ENCODE results near the gene BBC3.

BBC3 gene

DNA sequence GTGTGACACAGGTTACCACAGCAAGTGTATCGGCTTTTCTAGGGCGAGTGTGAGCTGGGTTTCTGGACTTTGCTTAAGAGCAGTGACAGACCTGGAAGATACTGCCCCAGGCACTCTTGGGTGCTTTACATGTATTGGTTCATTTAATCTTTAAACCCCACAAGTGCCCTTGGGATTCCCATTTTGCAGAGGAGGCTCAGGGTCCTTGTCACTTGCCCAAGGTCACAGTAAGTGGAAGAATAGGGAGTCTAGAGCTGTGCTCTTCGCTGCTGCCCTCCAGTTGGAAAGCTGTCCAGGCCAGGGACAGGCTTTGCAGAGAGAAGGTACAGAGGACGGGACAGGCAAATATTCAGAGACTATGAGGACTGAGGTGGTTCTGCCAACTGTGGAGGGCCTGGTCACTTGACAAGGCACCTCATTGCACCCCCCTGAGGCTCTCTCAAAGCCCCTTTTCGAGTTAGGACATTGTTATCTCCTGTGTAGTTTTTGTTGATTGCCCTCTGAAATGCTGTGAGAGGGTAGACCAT is 42.4 kb downstream of the BBC3 start:
- TF ChIP-seq POLR2AphosphoS5 (IDR thresholded peaks at IDR 0.05; ENCODE audit: low read depth, low read length) (no peak), SIN3A (IDR thresholded peaks at IDR 0.05; ENCODE audit: borderline replicate concordance, insufficient read depth, low read length) (no peak)
- TF ChIP-seq, protein P1, sequence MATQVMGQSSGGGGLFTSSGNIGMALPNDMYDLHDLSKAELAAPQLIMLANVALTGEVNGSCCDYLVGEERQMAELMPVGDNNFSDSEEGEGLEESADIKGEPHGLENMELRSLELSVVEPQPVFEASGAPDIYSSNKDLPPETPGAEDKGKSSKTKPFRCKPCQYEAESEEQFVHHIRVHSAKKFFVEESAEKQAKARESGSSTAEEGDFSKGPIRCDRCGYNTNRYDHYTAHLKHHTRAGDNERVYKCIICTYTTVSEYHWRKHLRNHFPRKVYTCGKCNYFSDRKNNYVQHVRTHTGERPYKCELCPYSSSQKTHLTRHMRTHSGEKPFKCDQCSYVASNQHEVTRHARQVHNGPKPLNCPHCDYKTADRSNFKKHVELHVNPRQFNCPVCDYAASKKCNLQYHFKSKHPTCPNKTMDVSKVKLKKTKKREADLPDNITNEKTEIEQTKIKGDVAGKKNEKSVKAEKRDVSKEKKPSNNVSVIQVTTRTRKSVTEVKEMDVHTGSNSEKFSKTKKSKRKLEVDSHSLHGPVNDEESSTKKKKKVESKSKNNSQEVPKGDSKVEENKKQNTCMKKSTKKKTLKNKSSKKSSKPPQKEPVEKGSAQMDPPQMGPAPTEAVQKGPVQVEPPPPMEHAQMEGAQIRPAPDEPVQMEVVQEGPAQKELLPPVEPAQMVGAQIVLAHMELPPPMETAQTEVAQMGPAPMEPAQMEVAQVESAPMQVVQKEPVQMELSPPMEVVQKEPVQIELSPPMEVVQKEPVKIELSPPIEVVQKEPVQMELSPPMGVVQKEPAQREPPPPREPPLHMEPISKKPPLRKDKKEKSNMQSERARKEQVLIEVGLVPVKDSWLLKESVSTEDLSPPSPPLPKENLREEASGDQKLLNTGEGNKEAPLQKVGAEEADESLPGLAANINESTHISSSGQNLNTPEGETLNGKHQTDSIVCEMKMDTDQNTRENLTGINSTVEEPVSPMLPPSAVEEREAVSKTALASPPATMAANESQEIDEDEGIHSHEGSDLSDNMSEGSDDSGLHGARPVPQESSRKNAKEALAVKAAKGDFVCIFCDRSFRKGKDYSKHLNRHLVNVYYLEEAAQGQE (IDR thresholded peaks at IDR 0.05; ENCODE audit: insufficient read depth in 1 of 2, low read depth in 2 of 2, low read length in 2 of 2), result no peak

DNA sequence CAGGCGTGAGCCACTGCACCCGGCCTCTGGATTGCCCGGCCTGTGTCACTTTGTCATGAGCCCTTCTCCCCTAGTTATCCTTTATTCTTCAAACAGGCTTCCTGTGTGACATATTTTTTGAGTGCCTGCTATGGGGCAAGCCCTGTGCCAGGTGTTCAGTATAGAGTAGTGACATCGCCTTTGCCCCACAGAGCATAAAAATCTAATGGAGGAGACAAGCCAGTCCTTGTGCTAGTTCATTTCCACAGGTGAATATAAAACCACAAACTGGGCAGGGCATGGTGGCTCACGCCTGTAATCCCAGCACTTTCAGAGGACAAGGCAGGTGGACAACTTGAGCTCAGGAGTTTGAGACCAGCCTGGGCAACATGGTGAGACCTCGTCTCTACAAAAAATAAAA is 43.2 kb downstream of the BBC3 start:
- no peak for TF ChIP-seq POLR2AphosphoS5 (IDR thresholded peaks at IDR 0.05; ENCODE audit: low read depth, low read length)
- no peak for TF ChIP-seq TAF1 (IDR thresholded peaks at IDR 0.05; ENCODE audit: borderline replicate concordance, insufficient read depth, low read length)
- TF ChIP-seq FOXP2 (optimal IDR thresholded peaks at IDR 0.05; ENCODE audit: borderline replicate concordance, extremely low read depth, extremely low read length, insufficient read depth), result no peak
- no peak for TF ChIP-seq SIN3A (IDR thresholded peaks at IDR 0.05; ENCODE audit: borderline replicate concordance, insufficient read depth, low read length)
- TF ChIP-seq, protein P1 (IDR thresholded peaks at IDR 0.05; ENCODE audit: insufficient read depth in 1 of 2, low read depth in 2 of 2, low read length in 2 of 2), result no peak

DNA sequence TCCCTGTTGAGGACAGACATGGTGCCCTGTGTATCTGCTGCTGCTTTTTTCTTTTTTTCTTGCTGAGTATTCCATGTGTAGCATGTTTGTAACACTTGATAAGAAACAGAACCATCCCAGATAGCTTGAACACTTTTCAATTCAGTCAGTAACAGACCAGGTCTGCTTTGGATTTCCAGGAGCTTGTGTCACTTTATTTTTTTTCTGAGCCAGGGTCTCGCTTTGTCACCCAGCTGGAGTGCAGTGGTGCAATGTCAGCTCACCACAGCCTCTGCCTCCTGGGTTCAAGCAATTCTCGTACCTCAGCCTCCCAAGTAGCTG is 43.7 kb downstream of the BBC3 start:
- TF ChIP-seq, protein P1 (IDR thresholded peaks at IDR 0.05; ENCODE audit: insufficient read depth in 1 of 2, low read depth in 2 of 2, low read length in 2 of 2), result no peak
- no peak for TF ChIP-seq SIN3A (IDR thresholded peaks at IDR 0.05; ENCODE audit: borderline replicate concordance, insufficient read depth, low read length)
- TF ChIP-seq TAF1 (IDR thresholded peaks at IDR 0.05; ENCODE audit: borderline replicate concordance, insufficient read depth, low read length), result no peak
- TF ChIP-seq FOXP2 (optimal IDR thresholded peaks at IDR 0.05; ENCODE audit: borderline replicate concordance, extremely low read depth, extremely low read length, insufficient read depth), result no peak
- no peak for TF ChIP-seq POLR2AphosphoS5 (IDR thresholded peaks at IDR 0.05; ENCODE audit: low read depth, low read length)

DNA sequence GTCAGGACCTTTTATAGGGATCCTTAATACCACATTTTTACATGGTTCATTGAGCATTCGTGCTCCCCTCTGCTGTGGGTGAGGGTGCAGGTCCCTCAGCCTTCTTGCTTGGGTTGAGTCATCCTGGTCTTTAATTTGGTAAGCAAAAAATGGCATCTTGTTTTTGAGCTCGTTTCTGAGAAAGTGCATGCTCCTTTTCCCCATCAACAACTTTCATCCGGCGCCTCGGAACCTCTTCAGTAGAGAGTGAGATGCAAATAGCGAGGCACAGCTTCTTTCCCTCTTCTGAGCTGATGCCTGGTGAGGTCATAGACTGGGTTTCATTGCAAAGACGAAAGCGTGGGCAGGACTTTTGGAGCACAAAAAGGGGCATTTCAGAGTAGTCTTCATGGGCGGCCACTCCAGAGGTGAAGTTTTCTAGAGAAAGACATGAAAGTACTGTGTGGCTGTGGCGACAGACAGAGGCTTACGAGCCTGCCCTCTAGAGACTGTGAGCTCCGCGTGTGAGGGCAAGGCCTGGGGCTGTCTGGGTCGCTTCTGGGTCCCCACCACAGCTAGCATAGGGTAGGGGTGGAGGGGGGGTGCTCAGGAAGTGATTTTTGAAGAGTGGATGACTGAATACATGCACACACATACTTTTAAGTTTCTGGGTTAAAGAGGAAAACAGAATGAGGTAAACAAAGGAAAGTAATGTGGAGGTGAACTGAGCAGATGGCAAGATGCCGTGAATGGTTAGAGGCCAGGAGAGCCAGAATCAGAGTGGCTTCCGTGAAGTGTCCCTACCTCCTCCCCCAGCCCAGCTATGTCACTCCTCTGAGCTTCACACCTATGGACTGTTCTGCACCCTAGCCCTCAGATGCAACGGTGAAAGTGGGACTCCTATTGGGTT is 44.3 kb downstream of the BBC3 start:
- TF ChIP-seq TAF1 (IDR thresholded peaks at IDR 0.05; ENCODE audit: borderline replicate concordance, insufficient read depth, low read length), result no peak
- TF ChIP-seq POLR2AphosphoS5 (IDR thresholded peaks at IDR 0.05; ENCODE audit: low read depth, low read length), result no peak
- TF ChIP-seq, protein P1 (IDR thresholded peaks at IDR 0.05; ENCODE audit: insufficient read depth in 1 of 2, low read depth in 2 of 2, low read length in 2 of 2), result no peak
- no peak for TF ChIP-seq SIN3A (IDR thresholded peaks at IDR 0.05; ENCODE audit: borderline replicate concordance, insufficient read depth, low read length)
- no peak for TF ChIP-seq FOXP2 (optimal IDR thresholded peaks at IDR 0.05; ENCODE audit: borderline replicate concordance, extremely low read depth, extremely low read length, insufficient read depth)

All from PFSK-1 (cell line).